GDM1 (cell line): ENCODE data around the gene SNN.

Experiments
- DNase-seq: peaks from one replicate; lab custom pipeline; 2025; lab: John Stamatoyannopoulos, UW

Gene SNN

GRCh38 chr16:11667824-11668622, at the start of gene SNN:
TSS of gene SNN (plus strand) at chr16:11668455. CDS start at chr16:11676060, 7,605 bp downstream.
- peak; percentile 87 for DNase-seq

- DNase-seq: no peak
Measured at GRCh38 chr16:11619327-11619851, 48.9 kb upstream of the SNN start.

GRCh38 chr16:11620243-11621003, 47.8 kb upstream of the SNN start:
- no peak for DNase-seq

GRCh38 chr16:11621539-11621919, 46.7 kb upstream of the SNN start:
- no peak for DNase-seq

GRCh38 chr16:11621920-11622651, 46.2 kb upstream of the SNN start:
- no peak for DNase-seq

GRCh38 chr16:11624205-11624604, 44.0 kb upstream of the SNN start:
- no peak for DNase-seq

GRCh38 chr16:11624636-11625607, 43.3 kb upstream of the SNN start:
- no peak for DNase-seq

- no peak for DNase-seq
Measured at GRCh38 chr16:11625769-11626168, 42.5 kb upstream of the SNN start.

GRCh38 chr16:11626657-11627291, 41.5 kb upstream of the SNN start:
- DNase-seq: no peak

- DNase-seq: no peak
Measured at GRCh38 chr16:11627292-11627663, 41.0 kb upstream of the SNN start.

- no peak for DNase-seq
Measured at GRCh38 chr16:11627822-11628457, 40.3 kb upstream of the SNN start.

- peak; percentile 60 for DNase-seq
Measured at GRCh38 chr16:11629071-11630030, 38.9 kb upstream of the SNN start.

- no peak for DNase-seq
Measured at GRCh38 chr16:11630046-11630767, 38.0 kb upstream of the SNN start.

GRCh38 chr16:11630768-11631056, 37.5 kb upstream of the SNN start:
- DNase-seq: no peak

GRCh38 chr16:11631214-11631613, 37.0 kb upstream of the SNN start:
- DNase-seq: no peak

GRCh38 chr16:11632455-11632939, 35.8 kb upstream of the SNN start:
- no peak for DNase-seq

- no peak for DNase-seq
Measured at GRCh38 chr16:11633113-11633512, 35.1 kb upstream of the SNN start.

GRCh38 chr16:11634312-11634711, 33.9 kb upstream of the SNN start:
- no peak for DNase-seq
